WTC11 (cell line): ENCODE results near the gene DMP1. TPM values are rescaled to one million over a fixed set of nuclear protein-coding genes. Genes with fewer than 3 reads are reported as not detected.
A peak's percentile ranks its signal among the peaks of the same experiment; 100 is the strongest.

Experiments
- ATAC-seq: fragments of 200-7000 bp; cut with Tn5 transposase; 2 replicates; pipeline ENCODE4 v1.10.0; 2021; ENCODE audit warnings: mild to moderate bottlenecking, moderate library complexity
- Bru-seq: library from RNA; stranded (reverse); fragments of 400-500 nt; gene quantifications from one replicate; lab custom pipeline; 2021; lab: Mats Ljungman, UMichigan
- CTCF ChIA-PET: fragments of 300-600 bp; sonication (Branson Sonifier 250); formaldehyde crosslinking; loops from one replicate; lab custom pipeline; 2021; ENCODE audit warnings: antibody characterized with exemption; lab: Charles Lee
- POLR2A ChIA-PET: fragments of 350-600 bp; sonication (Branson Sonifier 250); formaldehyde crosslinking; loops from one replicate; lab custom pipeline; 2021; ENCODE audit warnings: antibody characterized with exemption; lab: Charles Lee
- DNase-seq: peaks from one replicate; pipeline ENCODE4 v3.0.0; 2021; ENCODE audit warnings: low spot score
- H3K27ac Mint-ChIP-seq: 2 replicates; pipeline ENCODE4 v1.8.0; 2021; ENCODE audit warnings: mixed read lengths
- H3K27me3 Mint-ChIP-seq: 2 replicates; pipeline ENCODE4 v1.8.0; 2021; ENCODE audit warnings: low read depth, mild to moderate bottlenecking, moderate library complexity, mixed read lengths
- H3K36me3 Mint-ChIP-seq: 2 replicates; pipeline ENCODE4 v1.8.0; 2021; ENCODE audit warnings: mixed read lengths
- H3K4me1 Mint-ChIP-seq: 2 replicates; pipeline ENCODE4 v1.8.0; 2022; ENCODE audit warnings: mixed read lengths
- H3K4me3 Mint-ChIP-seq: 2 replicates; pipeline ENCODE4 v1.8.0; 2021; ENCODE audit warnings: mild to moderate bottlenecking, moderate library complexity, mixed read lengths
- H3K9me3 Mint-ChIP-seq: 2 replicates; pipeline ENCODE4 v1.8.0; 2021; ENCODE audit warnings: mixed read lengths
- ATF2 ChIP-seq: sonication (generic); formaldehyde crosslinking; IDR thresholded peaks from 2 replicates; pipeline ENCODE4 v1.8.1; 2022; ENCODE audit warnings: low read depth, missing genetic modification reagents, borderline replicate concordance
- CREB1 ChIP-seq: sonication (generic); formaldehyde crosslinking; IDR thresholded peaks from 2 replicates; pipeline ENCODE4 v1.8.0; 2023; ENCODE audit warnings: mild to moderate bottlenecking, missing genetic modification reagents
- EMX1 ChIP-seq: fragments of 250-450 bp; sonication (Bioruptor Pico); IDR thresholded peaks from 2 replicates; pipeline ENCODE4 v1.8.0; 2021; ENCODE audit warnings: mild to moderate bottlenecking
- ETV6 ChIP-seq: sonication (generic); formaldehyde crosslinking; IDR thresholded peaks from 2 replicates; pipeline ENCODE4 v1.8.1; 2022; ENCODE audit warnings: mild to moderate bottlenecking, missing genetic modification reagents
- JAZF1 ChIP-seq: fragments of 250-450 bp; sonication (Bioruptor Pico); IDR thresholded peaks from 2 replicates; pipeline ENCODE4 v1.9.0; 2021; ENCODE audit warnings: moderate library complexity, mild to moderate bottlenecking, inconsistent platforms
- RORB ChIP-seq: fragments of 250-450 bp; sonication (Bioruptor Pico); IDR thresholded peaks from 2 replicates; pipeline ENCODE4 v1.9.0; 2021; ENCODE audit warnings: mild to moderate bottlenecking
- TCF7 ChIP-seq: sonication (generic); formaldehyde crosslinking; IDR thresholded peaks from 2 replicates; pipeline ENCODE4 v1.8.0; 2022; ENCODE audit warnings: mild to moderate bottlenecking, low read depth, missing genetic modification reagents, moderate library complexity
- TEAD4 ChIP-seq: sonication (generic); formaldehyde crosslinking; IDR thresholded peaks from 2 replicates; pipeline ENCODE4 v1.8.0; 2022; ENCODE audit warnings: mild to moderate bottlenecking, missing genetic modification reagents
- ZBTB43 ChIP-seq: sonication (generic); formaldehyde crosslinking; IDR thresholded peaks from 2 replicates; pipeline ENCODE4 v1.8.1; 2023; ENCODE audit warnings: mild to moderate bottlenecking, missing genetic modification reagents
- ZNF232 ChIP-seq: sonication (generic); formaldehyde crosslinking; IDR thresholded peaks from 2 replicates; pipeline ENCODE4 v1.8.0; 2022; ENCODE audit warnings: mild to moderate bottlenecking, missing genetic modification reagents
- long read RNA-seq, 3 experiments: library from RNA in 1 of 3; library from capped mRNA in 1 of 3; library from polyadenylated mRNA in 1 of 3; unstranded in 2 of 3; stranded (forward) in 1 of 3; transcript quantifications; one replicate each; pipeline ENCODE4 v2.0.0, GENCODE V29; 2021
- total RNA-seq: library from RNA; stranded (reverse); gene quantifications from 3 replicates; pipeline ENCODE4 v1.2.3, GENCODE V29; 2021
- TF ChIP-seq, protein P1 (sequence below): sonication (generic); formaldehyde crosslinking; IDR thresholded peaks from 2 replicates; pipeline ENCODE4 v1.8.0; 2022; ENCODE audit warnings: mild to moderate bottlenecking, missing genetic modification reagents
- TF ChIP-seq, protein P2 (sequence below): sonication (generic); formaldehyde crosslinking; IDR thresholded peaks from 2 replicates; pipeline ENCODE4 v1.8.1; 2023; ENCODE audit warnings: mild to moderate bottlenecking, missing genetic modification reagents, borderline replicate concordance
- TF ChIP-seq, protein P3 (sequence below): sonication (generic); formaldehyde crosslinking; IDR thresholded peaks from 2 replicates; pipeline ENCODE4 v1.8.1; 2022; ENCODE audit warnings: low read depth, mild to moderate bottlenecking, moderate library complexity, missing genetic modification reagents, borderline replicate concordance
- TF ChIP-seq, protein P4 (sequence below): sonication (generic); formaldehyde crosslinking; IDR thresholded peaks from 2 replicates; pipeline ENCODE4 v1.8.0; 2022; ENCODE audit warnings: missing genetic modification reagents
- TF ChIP-seq, protein P5 (sequence below): sonication (generic); formaldehyde crosslinking; IDR thresholded peaks from 2 replicates; pipeline ENCODE4 v1.8.1; 2023; ENCODE audit warnings: mild to moderate bottlenecking, missing genetic modification reagents, moderate library complexity
- TF ChIP-seq, protein P6 (sequence below): fragments of 250-450 bp; sonication (Bioruptor Pico); IDR thresholded peaks from 2 replicates; pipeline ENCODE4 v1.9.0; 2021; ENCODE audit warnings: moderate library complexity, mild to moderate bottlenecking, inconsistent platforms, borderline replicate concordance

Gene DMP1
- 0.11 TPM in 1 of 3 replicates, not detected in the others for total RNA-seq
- Bru-seq, nascent RNA, result percentile 6 among the genes with signal in this experiment
- long read RNA-seq, experiment 1, partial matches to known transcripts, result 0 of 2 reads
- long read RNA-seq, experiment 1, other reads (novel, unspliced or antisense), result 2 of 2 reads
- long read RNA-seq, experiment 2, result 0 reads
- long read RNA-seq, experiment 3, result 0 reads

DNA sequence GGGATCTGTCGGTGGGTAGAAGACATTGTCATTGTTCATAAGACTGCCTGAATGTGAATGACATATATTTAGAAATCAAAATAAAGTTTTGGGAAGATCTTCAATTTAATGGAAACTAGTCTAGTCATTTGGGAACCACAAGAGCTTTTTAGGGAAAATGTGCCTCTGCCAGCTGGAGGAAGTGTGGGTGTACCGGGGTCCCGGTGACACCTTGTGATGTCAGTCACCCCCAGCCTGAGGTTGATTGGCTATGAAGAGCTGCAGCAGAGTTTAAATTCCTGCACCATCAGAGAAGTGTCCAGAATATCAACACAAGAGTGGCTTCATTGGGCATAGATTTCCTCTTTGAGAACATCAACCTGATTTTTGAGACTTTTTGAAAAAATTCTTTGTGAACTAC is at the start of gene DMP1:
Gene DMP1, plus strand, starts transcription at position 301 of the 400 bp plus-strand sequence. CDS start 6,213 bp downstream, outside the sequence.
- no peak for ATAC-seq
- Mint-ChIP-seq H3K27ac (no peak within 1 kb of the TSS), H3K27me3 (no peaks in the 10 kb centered on the region), H3K9me3 (no peaks in the 10 kb centered on the region), H3K36me3 (no peaks in the 10 kb centered on the region), H3K4me1 (peaks cover 12% of the 10 kb centered on the region), H3K4me3 (no peak within 1 kb of the TSS)
- ChIA-PET CTCF (interaction anchor here (2.0 kb wide), 1 partner anchor 106 kb away, joined by 7 read pairs; no protein-coding TSS in a partner anchor), POLR2A (no interaction called here)
- no peak for DNase-seq
- TF ChIP-seq ZNF232 (no peak), TEAD4 (no peak), CREB1 (CRISPR knock-in tag) (no peak), EMX1 (CRISPR knock-in tag) (no peak), ATF2 (CRISPR knock-in tag) (no peak), JAZF1 (CRISPR knock-in tag) (no peak), RORB (CRISPR knock-in tag) (no peak), TCF7 (CRISPR knock-in tag) (no peak), ETV6 (CRISPR knock-in tag) (no peak), ZBTB43 (CRISPR knock-in tag) (no peak)
- TF ChIP-seq, protein P1, sequence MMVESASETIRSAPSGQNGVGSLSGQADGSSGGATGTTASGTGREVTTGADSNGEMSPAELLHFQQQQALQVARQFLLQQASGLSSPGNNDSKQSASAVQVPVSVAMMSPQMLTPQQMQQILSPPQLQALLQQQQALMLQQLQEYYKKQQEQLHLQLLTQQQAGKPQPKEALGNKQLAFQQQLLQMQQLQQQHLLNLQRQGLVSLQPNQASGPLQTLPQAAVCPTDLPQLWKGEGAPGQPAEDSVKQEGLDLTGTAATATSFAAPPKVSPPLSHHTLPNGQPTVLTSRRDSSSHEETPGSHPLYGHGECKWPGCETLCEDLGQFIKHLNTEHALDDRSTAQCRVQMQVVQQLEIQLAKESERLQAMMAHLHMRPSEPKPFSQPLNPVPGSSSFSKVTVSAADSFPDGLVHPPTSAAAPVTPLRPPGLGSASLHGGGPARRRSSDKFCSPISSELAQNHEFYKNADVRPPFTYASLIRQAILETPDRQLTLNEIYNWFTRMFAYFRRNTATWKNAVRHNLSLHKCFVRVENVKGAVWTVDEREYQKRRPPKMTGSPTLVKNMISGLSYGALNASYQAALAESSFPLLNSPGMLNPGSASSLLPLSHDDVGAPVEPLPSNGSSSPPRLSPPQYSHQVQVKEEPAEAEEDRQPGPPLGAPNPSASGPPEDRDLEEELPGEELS, result no peak
- TF ChIP-seq, protein P2, sequence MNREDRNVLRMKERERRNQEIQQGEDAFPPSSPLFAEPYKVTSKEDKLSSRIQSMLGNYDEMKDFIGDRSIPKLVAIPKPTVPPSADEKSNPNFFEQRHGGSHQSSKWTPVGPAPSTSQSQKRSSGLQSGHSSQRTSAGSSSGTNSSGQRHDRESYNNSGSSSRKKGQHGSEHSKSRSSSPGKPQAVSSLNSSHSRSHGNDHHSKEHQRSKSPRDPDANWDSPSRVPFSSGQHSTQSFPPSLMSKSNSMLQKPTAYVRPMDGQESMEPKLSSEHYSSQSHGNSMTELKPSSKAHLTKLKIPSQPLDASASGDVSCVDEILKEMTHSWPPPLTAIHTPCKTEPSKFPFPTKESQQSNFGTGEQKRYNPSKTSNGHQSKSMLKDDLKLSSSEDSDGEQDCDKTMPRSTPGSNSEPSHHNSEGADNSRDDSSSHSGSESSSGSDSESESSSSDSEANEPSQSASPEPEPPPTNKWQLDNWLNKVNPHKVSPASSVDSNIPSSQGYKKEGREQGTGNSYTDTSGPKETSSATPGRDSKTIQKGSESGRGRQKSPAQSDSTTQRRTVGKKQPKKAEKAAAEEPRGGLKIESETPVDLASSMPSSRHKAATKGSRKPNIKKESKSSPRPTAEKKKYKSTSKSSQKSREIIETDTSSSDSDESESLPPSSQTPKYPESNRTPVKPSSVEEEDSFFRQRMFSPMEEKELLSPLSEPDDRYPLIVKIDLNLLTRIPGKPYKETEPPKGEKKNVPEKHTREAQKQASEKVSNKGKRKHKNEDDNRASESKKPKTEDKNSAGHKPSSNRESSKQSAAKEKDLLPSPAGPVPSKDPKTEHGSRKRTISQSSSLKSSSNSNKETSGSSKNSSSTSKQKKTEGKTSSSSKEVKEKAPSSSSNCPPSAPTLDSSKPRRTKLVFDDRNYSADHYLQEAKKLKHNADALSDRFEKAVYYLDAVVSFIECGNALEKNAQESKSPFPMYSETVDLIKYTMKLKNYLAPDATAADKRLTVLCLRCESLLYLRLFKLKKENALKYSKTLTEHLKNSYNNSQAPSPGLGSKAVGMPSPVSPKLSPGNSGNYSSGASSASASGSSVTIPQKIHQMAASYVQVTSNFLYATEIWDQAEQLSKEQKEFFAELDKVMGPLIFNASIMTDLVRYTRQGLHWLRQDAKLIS (CRISPR knock-in tag), result no peak
- TF ChIP-seq, protein P3, sequence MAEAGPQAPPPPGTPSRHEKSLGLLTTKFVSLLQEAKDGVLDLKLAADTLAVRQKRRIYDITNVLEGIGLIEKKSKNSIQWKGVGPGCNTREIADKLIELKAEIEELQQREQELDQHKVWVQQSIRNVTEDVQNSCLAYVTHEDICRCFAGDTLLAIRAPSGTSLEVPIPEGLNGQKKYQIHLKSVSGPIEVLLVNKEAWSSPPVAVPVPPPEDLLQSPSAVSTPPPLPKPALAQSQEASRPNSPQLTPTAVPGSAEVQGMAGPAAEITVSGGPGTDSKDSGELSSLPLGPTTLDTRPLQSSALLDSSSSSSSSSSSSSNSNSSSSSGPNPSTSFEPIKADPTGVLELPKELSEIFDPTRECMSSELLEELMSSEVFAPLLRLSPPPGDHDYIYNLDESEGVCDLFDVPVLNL (CRISPR knock-in tag), result no peak
- TF ChIP-seq, protein P4, sequence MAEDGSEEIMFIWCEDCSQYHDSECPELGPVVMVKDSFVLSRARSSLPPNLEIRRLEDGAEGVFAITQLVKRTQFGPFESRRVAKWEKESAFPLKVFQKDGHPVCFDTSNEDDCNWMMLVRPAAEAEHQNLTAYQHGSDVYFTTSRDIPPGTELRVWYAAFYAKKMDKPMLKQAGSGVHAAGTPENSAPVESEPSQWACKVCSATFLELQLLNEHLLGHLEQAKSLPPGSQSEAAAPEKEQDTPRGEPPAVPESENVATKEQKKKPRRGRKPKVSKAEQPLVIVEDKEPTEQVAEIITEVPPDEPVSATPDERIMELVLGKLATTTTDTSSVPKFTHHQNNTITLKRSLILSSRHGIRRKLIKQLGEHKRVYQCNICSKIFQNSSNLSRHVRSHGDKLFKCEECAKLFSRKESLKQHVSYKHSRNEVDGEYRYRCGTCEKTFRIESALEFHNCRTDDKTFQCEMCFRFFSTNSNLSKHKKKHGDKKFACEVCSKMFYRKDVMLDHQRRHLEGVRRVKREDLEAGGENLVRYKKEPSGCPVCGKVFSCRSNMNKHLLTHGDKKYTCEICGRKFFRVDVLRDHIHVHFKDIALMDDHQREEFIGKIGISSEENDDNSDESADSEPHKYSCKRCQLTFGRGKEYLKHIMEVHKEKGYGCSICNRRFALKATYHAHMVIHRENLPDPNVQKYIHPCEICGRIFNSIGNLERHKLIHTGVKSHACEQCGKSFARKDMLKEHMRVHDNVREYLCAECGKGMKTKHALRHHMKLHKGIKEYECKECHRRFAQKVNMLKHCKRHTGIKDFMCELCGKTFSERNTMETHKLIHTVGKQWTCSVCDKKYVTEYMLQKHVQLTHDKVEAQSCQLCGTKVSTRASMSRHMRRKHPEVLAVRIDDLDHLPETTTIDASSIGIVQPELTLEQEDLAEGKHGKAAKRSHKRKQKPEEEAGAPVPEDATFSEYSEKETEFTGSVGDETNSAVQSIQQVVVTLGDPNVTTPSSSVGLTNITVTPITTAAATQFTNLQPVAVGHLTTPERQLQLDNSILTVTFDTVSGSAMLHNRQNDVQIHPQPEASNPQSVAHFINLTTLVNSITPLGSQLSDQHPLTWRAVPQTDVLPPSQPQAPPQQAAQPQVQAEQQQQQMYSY (CRISPR knock-in tag), result no peak
- TF ChIP-seq, protein P5, sequence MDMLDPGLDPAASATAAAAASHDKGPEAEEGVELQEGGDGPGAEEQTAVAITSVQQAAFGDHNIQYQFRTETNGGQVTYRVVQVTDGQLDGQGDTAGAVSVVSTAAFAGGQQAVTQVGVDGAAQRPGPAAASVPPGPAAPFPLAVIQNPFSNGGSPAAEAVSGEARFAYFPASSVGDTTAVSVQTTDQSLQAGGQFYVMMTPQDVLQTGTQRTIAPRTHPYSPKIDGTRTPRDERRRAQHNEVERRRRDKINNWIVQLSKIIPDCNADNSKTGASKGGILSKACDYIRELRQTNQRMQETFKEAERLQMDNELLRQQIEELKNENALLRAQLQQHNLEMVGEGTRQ (CRISPR knock-in tag), result no peak
- TF ChIP-seq, protein P6, sequence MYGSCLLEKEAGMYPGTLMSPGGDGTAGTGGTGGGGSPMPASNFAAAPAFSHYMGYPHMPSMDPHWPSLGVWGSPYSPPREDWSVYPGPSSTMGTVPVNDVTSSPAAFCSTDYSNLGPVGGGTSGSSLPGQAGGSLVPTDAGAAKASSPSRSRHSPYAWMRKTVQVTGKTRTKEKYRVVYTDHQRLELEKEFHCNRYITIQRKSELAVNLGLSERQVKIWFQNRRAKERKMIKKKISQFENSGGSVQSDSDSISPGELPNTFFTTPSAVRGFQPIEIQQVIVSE, result no peak
